K562 (cell line): Measurements from ENCODE around the gene NRG3.

Experiments used
- CHD2 ChIP-seq: IDR thresholded peaks from 2 replicates; pipeline ENCODE4 v1.6.1; 2011; ENCODE audit warnings: low read depth, low read length
- CTCF ChIP-seq, 3 experiments: IDR thresholded peaks in 2 of 3; conservative IDR thresholded peaks in 1 of 3; 2 replicates each; pipeline ENCODE4 v1.5.1; 2011 to 2012; ENCODE audit warnings: low read length in 3 of 3, mild to moderate bottlenecking in 3 of 3, control low read depth in 2 of 3, improper control_type of control experiment in 1 of 3, inconsistent platforms in 1 of 3, low read depth in 1 of 3, mixed read lengths in 1 of 3, moderate library complexity in 1 of 3; ENCODE audit not compliant: insufficient read depth in 2 of 3
- MECOM ChIP-seq: fragments of 250-450 bp; sonication (Bioruptor Pico); IDR thresholded peaks from 2 replicates; pipeline ENCODE4 v1.8.0; 2022; ENCODE audit warnings: inconsistent platforms
- SMARCA4 ChIP-seq: fragments of 450-650 bp; IDR thresholded peaks from 2 replicates; pipeline ENCODE4 v1.6.1; 2016
- ZBTB34 ChIP-seq: fragments of 250-450 bp; sonication (Bioruptor Pico); IDR thresholded peaks from 2 replicates; pipeline ENCODE4 v1.8.0; 2021; ENCODE audit warnings: mild to moderate bottlenecking, moderate library complexity
- ZNF133 ChIP-seq: fragments of 250-450 bp; sonication (Bioruptor Pico); IDR thresholded peaks from 2 replicates; pipeline ENCODE4 v1.4.0; 2020; ENCODE audit warnings: mild to moderate bottlenecking
- ZNF24 ChIP-seq: fragments of 450-650 bp; IDR thresholded peaks from 2 replicates; pipeline ENCODE4 v1.6.1; 2016
- ZNF431 ChIP-seq: sonication (generic); formaldehyde crosslinking; IDR thresholded peaks from 2 replicates; pipeline ENCODE4 v1.8.0; 2022; ENCODE audit warnings: mild to moderate bottlenecking, missing genetic modification reagents
- ZNF764 ChIP-seq: fragments of 250-450 bp; sonication (Bioruptor Pico); IDR thresholded peaks from 2 replicates; pipeline ENCODE4 v1.4.0; 2020; ENCODE audit warnings: low read depth, mild to moderate bottlenecking, moderate library complexity

GRCh38 chr10:81903472-81903871, 28.5 kb downstream of the NRG3 start:
- no peak for TF ChIP-seq ZNF24
- no peak for TF ChIP-seq ZBTB34 (CRISPR knock-in tag)
- TF ChIP-seq CHD2: no peak
- TF ChIP-seq ZNF764 (CRISPR knock-in tag): no peak
- TF ChIP-seq CTCF (IDR thresholded peaks at IDR 0.05 in 2 of 3, conservative IDR thresholded peaks at IDR 0.05 in 1 of 3; ENCODE audit: insufficient read depth in 2 of 3, low read depth in 1 of 3, low read length in 3 of 3): no peak
- no peak for TF ChIP-seq ZNF133
- TF ChIP-seq SMARCA4: no peak
- TF ChIP-seq ZNF431 (CRISPR knock-in tag): no peak
- no peak for TF ChIP-seq MECOM
